GM18519 (cell line): Measurements from ENCODE around the gene TTC7B.
A peak's percentile ranks its signal among the peaks of the same experiment; 100 is the strongest.
"Not testable (repeated sequence)": the region's sequence is repeated elsewhere in the genome, so short reads cannot be mapped to it uniquely, and the experiment has no call there.

Experiments
- ATAC-seq: cut with Tn5 transposase; IDR thresholded peaks from one replicate; pipeline ENCODE4 v1.9.1; 2021; ENCODE audit warnings: mild to moderate bottlenecking, moderate library complexity; ENCODE audit not compliant: unreplicated experiment, low FRiP score

The TTC7B gene

DNA sequence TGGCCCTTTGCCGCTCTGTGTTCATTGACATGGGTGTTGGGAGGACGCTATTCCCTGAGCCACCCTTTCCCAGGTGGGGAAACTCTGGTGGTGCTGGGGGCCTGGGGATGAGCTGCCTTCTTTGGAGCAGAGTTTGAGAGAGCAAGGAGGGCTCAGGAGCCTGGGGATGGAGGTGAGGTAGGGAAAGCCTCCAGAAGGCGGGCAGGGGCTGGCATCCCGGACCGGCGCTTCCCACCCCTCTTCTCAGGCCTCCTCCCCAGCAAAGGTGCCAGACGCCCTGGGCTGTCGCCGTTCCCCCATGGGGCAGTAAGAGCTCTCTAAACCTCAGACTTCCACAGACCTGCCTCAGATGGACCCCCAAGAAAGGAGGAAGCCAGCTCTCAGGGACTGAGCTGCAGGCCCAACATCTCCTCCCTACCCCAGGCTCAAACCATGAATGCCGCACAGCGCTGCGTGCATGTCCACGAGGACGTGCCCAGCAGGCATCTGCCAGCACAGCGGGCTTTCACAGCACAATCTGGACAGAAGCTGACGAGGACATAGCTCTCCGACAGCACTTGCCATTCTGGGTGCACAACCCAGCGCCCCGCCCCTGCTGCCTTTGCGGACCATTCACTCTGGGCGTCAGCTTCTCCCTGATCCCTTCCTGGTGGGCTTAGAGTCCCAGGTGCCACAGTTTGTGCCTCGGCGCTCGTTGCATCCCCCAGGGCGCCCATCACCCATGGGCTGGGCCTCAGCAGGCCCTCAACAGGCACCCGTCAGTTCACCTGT, 14.9 kb upstream of the TTC7B start:
- no peak for ATAC-seq

GRCh38 chr14:90829677-90830076, 13.4 kb upstream of the TTC7B start:
- no peak for ATAC-seq

DNA sequence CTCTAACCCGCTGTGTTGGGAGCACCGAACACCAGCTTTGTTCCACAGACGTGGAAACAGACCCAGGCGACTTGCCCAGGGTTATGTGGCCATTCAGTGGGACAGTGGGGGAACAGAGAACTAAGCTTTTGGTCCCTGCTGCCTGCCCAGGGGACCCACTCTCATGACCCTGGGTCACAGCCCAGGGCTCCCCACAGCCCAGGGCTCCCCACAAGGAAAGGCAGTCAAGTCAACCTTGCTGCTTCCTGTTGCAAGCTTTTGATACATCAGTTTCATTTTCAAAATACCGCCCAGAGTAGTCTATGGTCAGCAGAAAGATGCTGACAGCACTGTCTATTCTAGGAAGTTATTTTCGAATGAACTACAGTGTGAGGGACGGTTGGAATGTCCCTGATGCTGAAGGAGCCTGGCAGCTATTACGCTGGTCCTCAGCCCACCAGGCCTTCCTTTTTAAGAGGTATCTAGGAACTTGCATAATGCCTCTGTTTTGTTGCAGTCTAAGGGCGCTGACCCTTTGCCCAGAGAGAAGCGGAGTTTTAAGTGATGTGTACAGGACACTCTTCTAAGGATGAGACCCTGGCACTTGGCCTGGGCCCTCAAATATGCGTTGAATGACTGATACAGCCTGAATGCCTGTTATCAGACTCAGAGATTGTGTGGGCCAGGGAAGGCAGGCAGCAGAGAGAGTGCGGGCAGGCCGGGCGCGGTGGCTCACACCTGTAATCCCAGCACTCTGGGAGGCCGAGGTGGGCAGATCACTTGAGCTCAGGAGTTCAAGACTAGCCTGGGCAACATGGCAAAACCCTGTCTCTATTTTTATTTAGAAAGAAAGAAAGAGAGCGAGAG, 12.6 kb upstream of the TTC7B start:
- no peak for ATAC-seq

GRCh38 chr14:90827919-90828610, 11.8 kb upstream of the TTC7B start:
- peak; percentile 97 for ATAC-seq

- ATAC-seq: not testable (repeated sequence)
These were observed 7.3 kb upstream of the TTC7B start for GRCh38 chr14:90823542-90823941.

- no peak for ATAC-seq
These were observed 4.7 kb upstream of the TTC7B start for GRCh38 chr14:90820958-90821357.

DNA sequence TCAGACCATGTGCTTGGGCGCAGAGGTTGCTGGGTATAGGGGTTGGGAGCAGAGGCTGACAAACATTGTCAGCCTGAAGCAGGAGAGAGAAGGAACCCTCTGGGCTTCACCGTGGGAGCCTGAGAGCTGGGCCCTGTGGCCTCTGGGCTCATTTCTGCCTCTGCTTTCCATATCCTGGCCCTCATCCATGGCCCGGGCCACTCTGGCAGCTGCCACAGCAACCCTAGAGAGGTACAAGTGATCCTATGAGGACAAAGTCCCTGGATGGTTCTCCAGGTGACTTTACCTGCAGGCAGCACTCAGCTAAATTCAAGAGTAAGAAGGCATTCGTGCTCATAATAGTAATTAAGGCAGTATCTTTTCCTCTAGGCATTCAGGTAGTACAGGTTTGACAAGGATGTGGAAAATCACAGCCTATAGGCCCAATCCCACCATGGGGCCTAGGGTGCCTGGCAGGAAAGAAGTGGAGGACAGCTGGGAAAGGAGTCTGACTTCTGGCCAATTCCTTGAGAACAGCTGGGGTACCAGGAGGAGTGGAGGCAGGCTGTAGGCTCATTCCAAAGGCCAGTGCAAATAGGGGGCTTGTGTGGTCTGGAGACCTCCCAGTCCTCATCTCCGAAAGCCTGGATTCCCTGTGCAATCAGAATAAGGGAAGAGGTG, 3.6 kb upstream of the TTC7B start:
- no peak for ATAC-seq

GRCh38 chr14:90818715-90819114, 2.5 kb upstream of the TTC7B start:
- ATAC-seq: no peak

DNA sequence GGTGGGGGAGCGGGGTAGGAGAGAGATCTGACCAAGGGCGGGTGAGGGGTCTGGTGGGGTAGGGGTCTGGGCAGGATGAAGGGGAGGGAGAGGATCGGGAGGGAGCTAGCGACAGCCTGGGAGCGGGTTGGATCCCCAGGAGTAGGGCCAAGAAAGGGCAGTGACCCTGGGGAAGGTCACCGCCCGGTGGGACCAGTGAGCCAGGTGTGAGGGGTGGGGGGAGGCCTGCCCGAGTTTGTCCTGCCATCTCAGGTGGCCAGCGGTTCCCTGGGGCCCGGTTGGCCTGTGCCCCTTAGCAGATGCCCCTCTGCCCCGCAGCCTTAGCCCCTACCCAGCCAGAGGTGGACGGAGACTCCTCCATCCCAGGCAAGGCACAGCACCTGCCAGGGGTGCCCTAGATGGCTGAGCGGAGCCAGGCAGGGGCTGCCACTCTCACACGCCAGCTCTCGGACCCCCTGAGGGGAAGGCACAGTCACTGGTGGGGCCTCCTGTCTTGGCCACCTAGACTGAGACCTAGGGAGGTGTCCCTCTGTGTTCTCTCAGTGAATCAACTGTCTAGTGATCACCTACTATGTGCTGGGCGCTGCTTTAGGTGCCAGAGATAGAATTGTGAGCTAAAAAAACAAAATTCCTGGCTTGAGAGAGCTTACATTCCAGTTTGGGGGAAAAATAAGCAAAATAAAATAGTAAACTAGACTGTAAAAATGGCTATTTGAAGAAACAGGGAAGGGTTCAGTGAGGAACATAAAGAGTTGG, 629 bp upstream of the TTC7B start:
- ATAC-seq: no peak

- no peak for ATAC-seq
These were observed 733 bp downstream of the TTC7B start for GRCh38 chr14:90815572-90815821.

GRCh38 chr14:90814806-90815571, 1.2 kb downstream of the TTC7B start:
- no peak for ATAC-seq

- ATAC-seq: no peak
These were observed 2.8 kb downstream of the TTC7B start for GRCh38 chr14:90813442-90813841.

GRCh38 chr14:90812109-90812508, 4.1 kb downstream of the TTC7B start:
- ATAC-seq: no peak

GRCh38 chr14:90811641-90812040, 4.6 kb downstream of the TTC7B start:
- no peak for ATAC-seq

DNA sequence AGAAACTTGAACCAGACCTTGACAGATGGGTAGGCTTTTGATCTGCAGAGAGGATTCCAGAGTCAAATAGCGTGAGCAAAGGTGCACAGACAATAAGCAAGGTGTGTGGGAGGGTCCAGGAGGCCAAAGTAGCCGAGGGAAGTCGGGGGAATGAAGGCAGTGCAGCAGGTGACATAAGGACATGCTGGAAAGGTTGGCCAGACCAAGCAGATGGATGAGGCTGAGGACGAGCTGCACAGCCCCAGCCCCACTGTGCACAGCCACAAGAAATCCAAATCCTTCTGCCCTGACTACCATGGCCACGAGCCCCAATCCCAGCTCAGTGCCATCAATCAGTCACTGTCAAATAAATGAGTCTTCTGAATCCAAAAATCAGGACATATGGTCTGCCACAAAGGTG, 5.4 kb downstream of the TTC7B start:
- no peak for ATAC-seq

DNA sequence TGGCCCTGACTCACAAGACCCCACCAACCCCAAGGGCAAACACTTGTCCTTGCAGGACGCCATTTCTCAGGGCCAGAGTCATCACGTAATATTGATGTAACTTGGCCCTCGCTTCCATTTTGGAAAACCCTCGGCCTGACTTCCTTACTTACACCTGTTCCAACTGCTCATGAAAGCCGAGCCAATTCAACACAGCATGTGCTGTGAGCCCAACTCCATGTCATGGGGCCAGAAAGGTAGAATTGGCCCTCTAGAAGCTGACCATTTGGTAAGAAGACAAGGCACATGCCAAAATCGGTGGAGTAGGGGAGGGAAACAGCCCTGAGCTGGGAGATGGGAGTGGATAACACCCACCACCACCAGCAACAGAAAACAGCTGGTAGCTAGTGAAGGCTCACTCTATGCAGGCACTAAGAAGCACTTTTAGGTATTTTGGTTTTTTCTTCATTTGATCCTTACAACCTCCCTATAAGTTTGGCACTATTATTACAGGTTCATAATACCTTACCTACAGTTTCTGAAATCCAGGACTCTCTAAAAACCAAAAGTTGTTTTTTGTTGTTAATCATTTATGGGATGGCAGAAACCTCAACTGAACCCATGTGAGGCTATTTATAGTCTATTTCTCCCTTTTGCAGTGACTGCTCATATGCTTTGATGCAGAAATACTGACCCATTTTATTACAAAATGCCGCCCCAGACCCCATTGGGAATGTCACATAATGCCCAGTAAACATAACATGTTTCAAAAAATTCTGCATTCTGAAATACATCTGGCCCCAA, 6.5 kb downstream of the TTC7B start:
- ATAC-seq: no peak

DNA sequence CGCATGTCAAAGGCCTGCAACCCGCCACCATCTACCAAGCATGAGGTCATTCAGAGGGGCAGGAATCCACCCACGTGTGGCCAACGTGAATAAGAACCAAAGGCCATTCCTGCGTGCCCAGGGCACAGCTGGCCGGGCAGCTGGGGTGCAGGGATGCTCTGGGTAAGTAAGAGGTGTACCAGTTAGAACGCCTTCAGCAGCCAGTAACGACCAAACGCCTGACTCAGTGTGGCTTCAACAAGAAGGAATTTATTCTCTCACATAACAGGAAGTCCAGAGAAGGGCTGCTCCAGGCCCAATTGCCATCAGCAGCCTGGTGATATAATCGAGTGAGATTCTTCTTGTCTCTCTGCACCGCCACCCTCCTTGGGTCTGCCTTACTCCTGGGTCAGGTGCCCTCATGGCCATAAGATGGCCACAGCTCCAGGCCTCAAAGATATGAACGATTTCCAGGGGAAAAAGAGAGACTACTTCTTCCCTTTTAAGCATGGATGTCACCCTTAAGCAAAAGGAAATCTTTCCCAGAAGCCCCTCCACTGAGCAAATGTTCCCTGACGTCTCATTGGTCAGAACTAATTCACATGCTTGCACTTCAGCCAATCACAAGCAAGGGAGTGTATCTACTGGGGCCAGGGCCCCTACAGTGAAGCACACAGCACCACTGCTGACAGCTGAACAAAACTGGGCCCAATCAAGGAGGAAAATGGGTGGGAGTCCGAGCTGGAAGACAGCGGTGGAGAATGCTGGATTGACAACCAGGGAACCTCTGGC, 7.3 kb downstream of the TTC7B start:
- no peak for ATAC-seq

DNA sequence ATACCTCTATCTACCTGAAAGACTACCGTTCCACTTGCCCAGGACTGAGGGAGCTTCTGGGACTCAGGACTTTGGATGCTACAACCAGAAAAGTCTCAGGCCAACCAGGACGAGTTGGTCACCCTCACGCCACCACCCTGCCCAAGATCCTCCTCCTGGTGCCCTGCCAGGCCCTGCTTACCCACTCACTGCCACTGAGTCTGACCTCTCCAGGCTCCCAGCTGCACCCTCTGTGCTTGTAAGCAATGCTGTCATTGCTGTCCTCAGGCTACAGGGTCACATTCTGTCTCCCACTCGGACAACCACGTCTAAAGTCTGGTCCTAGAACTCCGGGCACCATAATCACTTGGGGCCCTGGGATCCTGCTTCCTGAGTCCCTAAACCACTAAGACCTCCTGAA, 9.2 kb downstream of the TTC7B start:
- no peak for ATAC-seq
